CD1c-positive myeloid dendritic cell (primary cell): Measurements from ENCODE around the gene GALR2.
A peak's percentile ranks its signal among the peaks of the same experiment; 100 is the strongest.
"Not testable (repeated sequence)": the region's sequence is repeated elsewhere in the genome, so short reads cannot be mapped to it uniquely, and the experiment has no call there.

Experiments used
- DNase-seq: peaks from one replicate; pipeline ENCODE4 v3.0.0-alpha.2; 2016; ENCODE audit errors: extremely low spot score

The GALR2 gene

GRCh38 chr17:76049836-76050537 is 24.6 kb upstream of the GALR2 start:
- no peak for DNase-seq

- no peak for DNase-seq
Measured at GRCh38 chr17:76050538-76051467, 23.8 kb upstream of the GALR2 start.

GRCh38 chr17:76051561-76051960 is 23.0 kb upstream of the GALR2 start:
- no peak for DNase-seq

GRCh38 chr17:76053246-76054111 is 21.1 kb upstream of the GALR2 start:
- DNase-seq: peak; percentile 67

DNA sequence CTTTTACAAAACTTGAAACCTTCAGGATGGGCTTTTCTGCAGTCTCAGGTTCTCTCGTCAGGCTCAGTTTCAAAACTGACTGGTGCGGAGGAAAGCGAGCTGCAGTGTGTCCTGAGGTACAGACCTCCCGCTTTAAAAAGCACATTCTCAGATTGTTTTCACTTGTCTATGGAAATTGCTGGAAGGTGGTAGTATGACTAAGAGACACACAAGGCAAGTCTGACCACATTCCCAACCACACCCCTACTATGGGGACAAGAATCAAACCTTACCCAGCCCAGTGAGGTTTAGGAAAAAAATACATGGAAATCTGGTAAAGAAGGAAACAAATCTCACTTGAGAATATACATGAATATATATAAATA is 20.5 kb upstream of the GALR2 start:
- DNase-seq: no peak

DNA sequence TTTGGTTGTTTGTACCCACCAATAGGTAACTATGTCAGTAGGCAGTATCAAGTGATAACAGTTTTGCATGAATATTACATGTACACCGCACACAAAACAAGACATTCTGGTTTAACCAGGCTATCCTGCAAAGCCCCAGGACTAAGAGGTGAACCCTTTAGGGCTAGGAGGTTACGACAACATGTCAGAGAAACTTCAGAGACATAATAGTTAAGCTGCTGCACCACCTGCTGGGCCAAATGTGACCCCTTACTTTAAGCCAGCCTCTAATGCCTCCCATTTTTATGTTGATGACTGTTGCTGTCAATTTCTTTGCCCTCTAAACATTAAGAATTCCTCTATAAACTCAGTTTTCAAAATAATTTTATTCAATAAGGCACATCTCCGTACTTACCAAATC is 17.7 kb upstream of the GALR2 start:
- no peak for DNase-seq

- not testable (repeated sequence) for DNase-seq
Measured at GRCh38 chr17:76058264-76058663, 16.3 kb upstream of the GALR2 start.

- no peak for DNase-seq
Measured at GRCh38 chr17:76063875-76064546, 10.6 kb upstream of the GALR2 start.

DNA sequence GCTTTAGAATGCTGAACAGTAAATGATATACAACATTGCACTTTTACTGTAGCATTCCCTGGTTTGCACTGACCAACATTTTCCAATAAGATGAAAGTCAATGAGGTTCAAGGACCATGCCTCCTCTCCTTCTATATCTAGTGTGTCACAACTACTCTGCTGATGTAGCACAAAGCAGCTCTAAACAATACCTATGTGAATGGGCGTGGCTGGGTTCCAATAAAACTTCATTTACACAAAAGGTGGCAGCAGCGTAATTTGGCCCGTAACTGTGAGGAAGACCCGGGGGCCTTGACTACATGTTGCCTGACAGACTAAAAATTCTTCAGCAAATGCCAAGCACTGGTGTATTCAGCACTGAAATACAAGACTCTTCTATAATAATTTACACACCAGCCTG is 8.8 kb upstream of the GALR2 start:
- DNase-seq: no peak

GRCh38 chr17:76071531-76072147 is 2.9 kb upstream of the GALR2 start:
- DNase-seq: no peak

DNA sequence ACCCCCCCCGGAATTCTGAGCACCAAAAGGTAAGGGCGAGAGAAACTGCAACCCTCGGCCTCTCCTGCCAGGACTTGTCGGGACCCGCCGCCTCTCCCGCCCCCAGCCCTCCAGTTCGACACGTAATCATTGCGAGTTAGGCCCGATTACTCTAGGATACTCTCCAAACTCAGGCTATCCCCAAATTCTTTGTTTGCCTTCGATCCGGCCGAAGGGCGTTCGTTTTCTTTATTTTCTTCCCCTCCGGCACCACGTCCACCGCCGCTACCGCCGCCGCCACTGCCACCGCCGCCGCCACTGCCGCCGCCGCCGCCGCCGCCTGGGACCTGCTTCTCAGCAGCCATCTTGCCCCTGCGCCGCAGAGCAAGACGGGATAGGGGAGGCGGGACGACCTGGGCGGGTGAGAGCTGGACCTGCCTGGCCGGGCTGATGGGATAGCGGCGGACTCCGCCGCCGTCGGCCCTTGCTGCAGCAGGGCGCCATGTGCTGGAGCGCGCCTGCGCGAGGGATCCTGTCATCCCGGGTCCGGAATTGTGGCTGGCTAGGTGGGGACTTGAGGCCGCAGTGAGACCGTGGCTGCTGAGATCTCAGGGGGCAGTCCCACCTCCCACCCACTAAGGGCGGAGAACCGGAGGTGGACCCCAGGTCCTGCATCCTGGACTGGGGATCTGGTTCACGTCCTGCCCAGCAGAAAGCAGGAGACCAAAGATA is 2.3 kb upstream of the GALR2 start, which contains the start of gene SRP68:
Gene SRP68 (minus strand): TSS at position 370 of the 711 bp plus-strand sequence. CDS start 26 bp downstream, at position 344.
- peak; percentile 91 for DNase-seq

DNA sequence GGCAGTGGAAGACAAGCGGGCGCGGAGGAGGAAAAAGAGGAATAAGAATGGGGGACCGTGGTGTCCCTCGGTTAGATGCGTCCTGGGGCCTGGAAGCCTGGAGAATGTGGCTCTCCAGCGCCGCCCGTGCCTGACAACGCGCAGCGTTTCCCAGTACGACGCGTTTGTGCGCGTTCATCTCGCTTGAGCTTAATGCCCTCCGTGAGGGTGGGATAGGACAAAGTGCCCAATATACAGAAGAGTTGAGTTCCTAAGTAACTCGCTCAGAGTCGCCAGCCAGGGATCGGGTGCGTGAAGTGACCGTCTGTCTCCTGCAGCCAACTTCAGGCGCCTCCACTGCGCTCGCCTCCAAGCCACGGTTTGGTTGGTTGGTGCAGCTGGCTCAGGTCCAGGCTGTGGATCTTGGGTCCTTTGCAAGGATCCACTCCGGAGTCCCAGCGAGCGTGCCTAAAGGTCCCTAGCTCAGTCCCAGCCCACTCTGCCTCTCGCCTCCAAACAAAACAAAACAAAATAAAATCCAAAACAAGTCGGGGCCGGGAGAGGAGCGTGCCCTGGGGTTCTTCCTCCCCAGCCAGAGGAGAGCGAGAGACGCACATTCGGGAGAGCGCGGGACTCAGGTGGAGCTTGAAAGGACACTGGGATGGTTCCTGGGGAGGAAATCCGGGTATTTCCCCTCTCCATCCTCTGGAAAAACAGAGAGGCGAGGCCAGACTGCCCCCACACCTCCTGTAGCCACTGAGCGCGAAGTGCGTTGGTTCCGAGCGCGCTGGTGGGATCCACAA is 974 bp downstream of the GALR2 start:
- peak; percentile 44 for DNase-seq

DNA sequence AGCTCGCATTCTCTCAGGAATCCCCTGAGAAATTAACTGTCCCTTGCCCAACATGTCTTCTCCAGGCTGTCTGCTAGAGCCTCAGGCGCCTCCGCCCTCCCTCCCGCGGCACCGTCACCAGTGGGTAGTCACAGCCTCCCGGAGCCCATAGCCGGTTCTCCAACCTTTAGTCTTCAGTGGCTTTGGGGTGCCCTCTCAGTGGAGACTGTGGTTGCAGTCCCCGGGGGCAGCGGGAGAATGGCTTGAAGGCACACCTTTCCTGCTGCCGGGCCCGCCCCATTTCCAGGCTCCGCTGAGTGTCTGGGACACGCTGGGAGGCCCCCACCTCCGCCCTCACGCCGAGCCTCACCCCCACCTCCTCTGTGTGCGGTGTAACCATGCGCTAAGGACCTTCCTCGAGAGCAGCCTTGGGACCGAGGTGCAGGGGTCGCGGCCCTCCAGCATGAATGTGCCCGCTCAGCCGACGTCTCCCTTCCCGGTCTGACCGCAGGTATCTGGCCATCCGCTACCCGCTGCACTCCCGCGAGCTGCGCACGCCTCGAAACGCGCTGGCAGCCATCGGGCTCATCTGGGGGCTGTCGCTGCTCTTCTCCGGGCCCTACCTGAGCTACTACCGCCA is 1.7 kb downstream of the GALR2 start:
- no peak for DNase-seq

GRCh38 chr17:76076765-76077583 is 2.4 kb downstream of the GALR2 start:
- DNase-seq: peak; percentile 51

DNA sequence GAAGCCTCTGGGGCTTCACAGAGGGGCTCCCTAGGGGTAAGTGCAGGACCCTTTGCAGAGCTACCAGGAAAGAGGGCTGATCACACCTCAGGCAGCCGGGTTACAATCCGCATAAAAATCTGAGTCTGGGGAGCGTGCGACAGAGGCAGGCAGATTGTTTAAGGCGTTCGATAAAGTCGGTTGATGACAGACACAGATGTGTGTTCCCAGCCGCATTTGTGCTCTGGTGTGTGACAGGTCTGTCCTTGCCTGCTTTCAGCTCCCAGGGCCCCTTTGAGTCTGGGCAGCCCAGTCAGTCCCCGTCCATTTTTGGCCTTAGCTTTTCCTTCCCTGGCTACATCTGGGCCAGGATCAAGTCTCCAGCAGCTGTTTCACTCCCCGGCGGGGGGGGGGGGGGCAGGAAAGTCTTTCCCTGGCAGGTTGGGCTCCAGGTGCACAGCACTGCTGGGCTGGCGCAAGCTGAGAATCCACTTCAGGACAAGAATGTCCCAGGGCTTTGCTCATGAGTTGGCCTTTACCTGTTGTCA is 3.1 kb downstream of the GALR2 start:
- no peak for DNase-seq

DNA sequence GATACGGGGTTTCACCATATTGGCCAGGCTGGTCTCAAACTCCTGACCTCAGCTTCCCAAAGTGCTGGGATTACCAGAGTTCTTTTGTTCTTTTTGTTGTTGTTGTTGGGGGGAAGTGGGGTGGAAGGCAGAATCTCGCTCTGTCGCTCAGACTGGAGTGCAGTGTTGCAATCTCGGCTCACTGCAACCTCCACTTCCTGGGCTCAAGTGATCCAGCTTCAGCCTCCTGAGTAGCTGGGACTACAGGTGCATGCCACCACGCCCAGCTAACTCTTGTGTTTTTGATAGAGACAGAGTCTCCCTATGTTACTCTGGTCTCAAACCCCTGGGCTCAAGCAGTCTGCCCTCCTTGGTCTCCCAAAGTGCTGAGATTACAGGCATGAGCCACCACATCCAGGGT is 3.8 kb downstream of the GALR2 start:
- not testable (repeated sequence) for DNase-seq

GRCh38 chr17:76078860-76079534 is 4.4 kb downstream of the GALR2 start, which contains the start of gene ZACN:
Gene ZACN (plus strand): TSS chr17:76079182. CDS start chr17:76079265, 83 bp downstream.
- DNase-seq: no peak
